ENCODE data around the gene TMEFF1. TPM values are rescaled to one million over a fixed set of nuclear protein-coding genes. Genes with fewer than 3 reads are reported as not detected.
"Not testable (repeated sequence)": the region's sequence is repeated elsewhere in the genome, so short reads cannot be mapped to it uniquely, and the experiment has no call there.

The TMEFF1 gene
- total and polyA plus RNA-seq, 2 of the 8 experiments (the other 6 are each of a cell fraction or from before 2014, with no cell fraction given): 13.5 to 68.2 TPM

- H3K18ac ChIP-seq (ENCODE audit: extremely low read depth, low read length); H3K4ac ChIP-seq (replicated peaks; ENCODE audit: insufficient read length, low read depth, low read length); H2BK5ac ChIP-seq (ENCODE audit: low read depth, low read length); H2BK20ac ChIP-seq (ENCODE audit: low read length); CTCF ChIA-PET (ENCODE audit: partially characterized antibody); H2AK5ac ChIP-seq (ENCODE audit: low read depth, low read length); H3K14ac ChIP-seq (ENCODE audit: insufficient read length); H2BK15ac ChIP-seq (ENCODE audit: low read length); H3K9me3 ChIP-seq (ENCODE audit: insufficient read depth in 2 of 2, low read depth in 1 of 2, low read length in 1 of 2); H4K20me1 ChIP-seq (replicated peaks in 1 of 2; ENCODE audit: control insufficient read depth in 1 of 2, insufficient read depth in 2 of 2, low read length in 2 of 2); H3K4me3 ChIP-seq (ENCODE audit: extremely low read depth in 1 of 4, insufficient read depth in 2 of 4, low read depth in 3 of 4, low read length in 4 of 4); H3K23ac ChIP-seq (ENCODE audit: insufficient read length); H3K23me2 ChIP-seq (ENCODE audit: low read depth, low read length); H4K5ac ChIP-seq (ENCODE audit: insufficient read length, low read depth, low read length); H2AFZ ChIP-seq (ENCODE audit: low read length); H3K4me2 ChIP-seq (ENCODE audit: insufficient read depth in 1 of 2, low read depth in 2 of 2, low read length in 2 of 2); H3K56ac ChIP-seq (replicated peaks; ENCODE audit: insufficient read length, low read depth, low read length); H2BK12ac ChIP-seq (ENCODE audit: low read depth, low read length); H4K8ac ChIP-seq (ENCODE audit: extremely low read depth, insufficient read depth, low read length); FAIRE-seq; H4K91ac ChIP-seq (replicated peaks; ENCODE audit: insufficient read length, low read length); H3K27me3 ChIP-seq (replicated peaks in 1 of 4; ENCODE audit: control insufficient read depth in 3 of 4, extremely low read depth in 1 of 4, insufficient read depth in 3 of 4, low read length in 3 of 4); H3K9ac ChIP-seq (replicated peaks in 1 of 4; ENCODE audit: extremely low read depth in 1 of 4, low read depth in 3 of 4, low read length in 3 of 4); H2BK120ac ChIP-seq (replicated peaks; ENCODE audit: low read depth, low read length); H3K79me1 ChIP-seq (ENCODE audit: low read depth, low read length); H3K27ac ChIP-seq (ENCODE audit: low read depth, low read length); H3K4me1 ChIP-seq (replicated peaks in 1 of 4; ENCODE audit: control insufficient read depth in 3 of 4, insufficient read depth in 4 of 4, low read length in 3 of 4); DNase-seq (ENCODE audit: low read depth in 1 of 2, low spot score in 2 of 2): not testable (repeated sequence)
- POLR2A ChIA-PET (ENCODE audit: partially characterized antibody): interaction anchor here (0.9 kb wide), 1 partner anchor 11 kb away, joined by 3 read pairs; no protein-coding TSS in a partner anchor
- Histone ChIP-seq H3K36me3 (ENCODE audit: control insufficient read depth in 2 of 4, insufficient read depth in 4 of 4, low read length in 3 of 4) (peaks cover 2 to 57% (median 29%) of the 10 kb centered on the region in 4 experiments; a peak in 7 of 8 replicates), H3K79me2 (ENCODE audit: control insufficient read depth in 1 of 2, insufficient read depth in 2 of 2, low read length in 2 of 2) (peaks cover 3 to 73% of the 10 kb centered on the region in 2 experiments; a peak in 3 of 4 replicates)
Measured at GRCh38 chr9:100507350-100507749, 34.4 kb downstream of the TMEFF1 start.
